ENCODE measurements around the gene MPDZ.

MPDZ gene

GRCh38 chr9:13151489-13151888 lies 128.0 kb downstream of the MPDZ start:
- DNase-seq: no peak
- no peak for TF ChIP-seq POLR2A (IDR thresholded peaks at IDR 0.05; ENCODE audit: low read length)
- no peak for TF ChIP-seq GATA1 (IDR thresholded peaks at IDR 0.05; ENCODE audit: low read depth, low read length)

GRCh38 chr9:13149454-13149853 lies 130.0 kb downstream of the MPDZ start:
- TF ChIP-seq GATA1 (IDR thresholded peaks at IDR 0.05; ENCODE audit: low read depth, low read length) (no peak), POLR2A (IDR thresholded peaks at IDR 0.05; ENCODE audit: low read length) (no peak)
- no peak for DNase-seq

GRCh38 chr9:13146840-13147239 lies 132.7 kb downstream of the MPDZ start:
- DNase-seq: no peak
- TF ChIP-seq GATA1 (IDR thresholded peaks at IDR 0.05; ENCODE audit: low read depth, low read length): no peak
- no peak for TF ChIP-seq POLR2A (IDR thresholded peaks at IDR 0.05; ENCODE audit: low read length)

- TF ChIP-seq GATA1 (IDR thresholded peaks at IDR 0.05; ENCODE audit: low read depth, low read length): no peak
- TF ChIP-seq POLR2A (IDR thresholded peaks at IDR 0.05; ENCODE audit: low read length): no peak
- DNase-seq: no peak
Observed at GRCh38 chr9:13145340-13145739, 134.2 kb downstream of the MPDZ start.

- no peak for DNase-seq
- TF ChIP-seq GATA1 (IDR thresholded peaks at IDR 0.05; ENCODE audit: low read depth, low read length) (no peak), POLR2A (IDR thresholded peaks at IDR 0.05; ENCODE audit: low read length) (no peak)
Observed at GRCh38 chr9:13144166-13144775, 135.2 kb downstream of the MPDZ start.

- no peak for DNase-seq
- TF ChIP-seq POLR2A (IDR thresholded peaks at IDR 0.05; ENCODE audit: low read length) (no peak), GATA1 (IDR thresholded peaks at IDR 0.05; ENCODE audit: low read depth, low read length) (no peak)
Observed at GRCh38 chr9:13143281-13143680, 136.2 kb downstream of the MPDZ start.

GRCh38 chr9:13142776-13143175 lies 136.7 kb downstream of the MPDZ start:
- TF ChIP-seq POLR2A (IDR thresholded peaks at IDR 0.05; ENCODE audit: low read length): no peak
- no peak for TF ChIP-seq GATA1 (IDR thresholded peaks at IDR 0.05; ENCODE audit: low read depth, low read length)
- DNase-seq: no peak

- DNase-seq: no peak
- TF ChIP-seq POLR2A (IDR thresholded peaks at IDR 0.05; ENCODE audit: low read length): no peak
- no peak for TF ChIP-seq GATA1 (IDR thresholded peaks at IDR 0.05; ENCODE audit: low read depth, low read length)
Observed at GRCh38 chr9:13141629-13142028, 137.9 kb downstream of the MPDZ start.

GRCh38 chr9:13140843-13141592 lies 138.5 kb downstream of the MPDZ start:
- TF ChIP-seq GATA1 (IDR thresholded peaks at IDR 0.05; ENCODE audit: low read depth, low read length) (no peak), POLR2A (IDR thresholded peaks at IDR 0.05; ENCODE audit: low read length) (no peak)
- DNase-seq: no peak

- TF ChIP-seq GATA1 (IDR thresholded peaks at IDR 0.05; ENCODE audit: low read depth, low read length) (no peak), POLR2A (IDR thresholded peaks at IDR 0.05; ENCODE audit: low read length) (no peak)
- DNase-seq: no peak
Observed at GRCh38 chr9:13139641-13140171, 139.8 kb downstream of the MPDZ start.

- no peak for DNase-seq
- no peak for TF ChIP-seq GATA1 (IDR thresholded peaks at IDR 0.05; ENCODE audit: low read depth, low read length)
- no peak for TF ChIP-seq POLR2A (IDR thresholded peaks at IDR 0.05; ENCODE audit: low read length)
Observed at GRCh38 chr9:13137426-13137825, 142.1 kb downstream of the MPDZ start.

- TF ChIP-seq POLR2A (IDR thresholded peaks at IDR 0.05; ENCODE audit: low read length) (no peak), GATA1 (IDR thresholded peaks at IDR 0.05; ENCODE audit: low read depth, low read length) (no peak)
- DNase-seq: no peak
Observed at GRCh38 chr9:13131991-13132390, 147.5 kb downstream of the MPDZ start.

- TF ChIP-seq POLR2A (IDR thresholded peaks at IDR 0.05; ENCODE audit: low read length) (no peak), GATA1 (IDR thresholded peaks at IDR 0.05; ENCODE audit: low read depth, low read length) (no peak)
- no peak for DNase-seq
Observed at GRCh38 chr9:13131416-13131815, 148.1 kb downstream of the MPDZ start.

- no peak for DNase-seq
Observed at GRCh38 chr9:13128266-13128860, 151.1 kb downstream of the MPDZ start.

More at GRCh38 chr9:13128266-13128860, 151.1 kb downstream of the MPDZ start:
- TF ChIP-seq GATA1 (IDR thresholded peaks at IDR 0.05; ENCODE audit: low read depth, low read length) (no peak), POLR2A (IDR thresholded peaks at IDR 0.05; ENCODE audit: low read length) (no peak)

Measured in erythroblast (primary cell).